ENCODE measurements around the gene PDLIM4.

Gene PDLIM4

DNA sequence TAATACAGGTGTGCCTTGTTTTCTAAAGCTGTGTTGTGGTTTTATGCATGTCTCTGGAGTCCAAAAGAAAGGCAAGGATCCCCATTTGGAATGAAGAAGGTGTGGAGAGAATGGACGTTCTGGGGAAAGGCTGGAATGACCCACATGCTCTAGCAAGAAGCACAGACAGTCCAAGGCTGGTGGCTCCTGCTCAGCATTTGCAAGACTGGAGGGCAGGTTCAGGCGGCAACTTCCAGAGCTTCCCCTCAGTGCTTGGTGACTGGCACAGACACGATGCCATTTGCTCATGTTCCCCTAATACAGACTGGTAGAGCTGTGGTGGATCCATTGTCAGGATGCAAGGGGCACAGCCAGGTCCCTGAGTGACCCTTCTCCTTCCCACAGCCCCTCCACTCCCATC lies 44.9 kb downstream of the PDLIM4 start:
- Histone ChIP-seq H3K4me3 (ENCODE audit: low read depth, low read length) (no peak overlapping the region), H2AFZ (no peak overlapping the region), H3K4me1 (no peaks in the 10 kb centered on the region), H3K36me3 (ENCODE audit: control insufficient read depth, insufficient read depth, low read length) (no peaks in the 10 kb centered on the region), H3K4me2 (ENCODE audit: low read length) (no peak overlapping the region), H3K27ac (no peak overlapping the region), H3K79me2 (no peaks in the 10 kb centered on the region), H3K27me3 (ENCODE audit: control insufficient read depth, insufficient read depth, low read length) (no peaks in the 10 kb centered on the region), H3K9me3 (ENCODE audit: control insufficient read depth, low read length) (no peaks in the 10 kb centered on the region), H3K9ac (no peak overlapping the region)
- TF ChIP-seq, protein P1, sequence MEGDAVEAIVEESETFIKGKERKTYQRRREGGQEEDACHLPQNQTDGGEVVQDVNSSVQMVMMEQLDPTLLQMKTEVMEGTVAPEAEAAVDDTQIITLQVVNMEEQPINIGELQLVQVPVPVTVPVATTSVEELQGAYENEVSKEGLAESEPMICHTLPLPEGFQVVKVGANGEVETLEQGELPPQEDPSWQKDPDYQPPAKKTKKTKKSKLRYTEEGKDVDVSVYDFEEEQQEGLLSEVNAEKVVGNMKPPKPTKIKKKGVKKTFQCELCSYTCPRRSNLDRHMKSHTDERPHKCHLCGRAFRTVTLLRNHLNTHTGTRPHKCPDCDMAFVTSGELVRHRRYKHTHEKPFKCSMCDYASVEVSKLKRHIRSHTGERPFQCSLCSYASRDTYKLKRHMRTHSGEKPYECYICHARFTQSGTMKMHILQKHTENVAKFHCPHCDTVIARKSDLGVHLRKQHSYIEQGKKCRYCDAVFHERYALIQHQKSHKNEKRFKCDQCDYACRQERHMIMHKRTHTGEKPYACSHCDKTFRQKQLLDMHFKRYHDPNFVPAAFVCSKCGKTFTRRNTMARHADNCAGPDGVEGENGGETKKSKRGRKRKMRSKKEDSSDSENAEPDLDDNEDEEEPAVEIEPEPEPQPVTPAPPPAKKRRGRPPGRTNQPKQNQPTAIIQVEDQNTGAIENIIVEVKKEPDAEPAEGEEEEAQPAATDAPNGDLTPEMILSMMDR (IDR thresholded peaks at IDR 0.05), result no peak

DNA sequence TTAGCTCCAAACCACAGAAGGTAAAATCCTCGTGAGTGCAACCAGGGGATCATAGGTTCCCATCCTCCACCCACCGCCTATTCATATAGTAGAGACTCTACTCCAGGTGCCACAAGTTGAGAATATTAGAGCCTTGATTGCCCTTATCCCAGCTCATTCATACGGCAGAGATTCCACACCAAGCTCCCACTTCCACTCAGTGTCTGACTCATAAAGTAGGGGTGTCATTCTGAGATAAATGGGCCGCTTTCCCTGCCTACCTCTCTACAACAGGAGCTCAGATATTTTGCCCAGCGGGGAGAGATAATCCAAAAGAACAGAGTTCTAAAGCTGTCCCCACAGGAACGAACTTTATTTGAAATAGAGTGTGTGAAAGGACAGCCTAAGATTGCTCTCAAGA lies 46.1 kb downstream of the PDLIM4 start:
- Histone ChIP-seq H2AFZ (no peak overlapping the region), H3K36me3 (ENCODE audit: control insufficient read depth, insufficient read depth, low read length) (no peaks in the 10 kb centered on the region), H3K4me2 (ENCODE audit: low read length) (no peak overlapping the region), H3K27ac (no peak overlapping the region), H3K4me1 (no peaks in the 10 kb centered on the region), H3K4me3 (ENCODE audit: low read depth, low read length) (no peak overlapping the region), H3K9ac (no peak overlapping the region), H3K27me3 (ENCODE audit: control insufficient read depth, insufficient read depth, low read length) (no peaks in the 10 kb centered on the region), H3K79me2 (no peaks in the 10 kb centered on the region), H3K9me3 (ENCODE audit: control insufficient read depth, low read length) (no peaks in the 10 kb centered on the region)
- TF ChIP-seq, protein P1 (IDR thresholded peaks at IDR 0.05), result no peak

DNA sequence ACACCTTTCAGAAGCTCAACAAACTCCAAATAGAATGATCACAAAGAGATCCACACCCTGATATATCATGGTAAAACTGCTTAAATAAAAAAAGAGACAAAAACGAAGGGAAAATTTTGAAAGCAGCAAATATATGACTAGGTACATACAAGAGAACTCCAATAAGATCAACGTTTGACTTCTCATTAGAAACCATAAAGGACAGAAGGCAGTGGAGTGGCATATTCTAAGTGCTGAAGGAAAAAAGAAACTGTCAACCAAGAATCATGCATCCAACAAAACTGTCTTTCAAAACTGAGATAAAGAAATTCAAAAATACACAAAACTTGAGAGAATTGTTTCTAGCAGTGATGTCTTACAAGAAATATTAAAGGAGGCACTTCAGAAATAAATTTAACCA lies 47.9 kb downstream of the PDLIM4 start:
- Histone ChIP-seq H3K27me3 (ENCODE audit: control insufficient read depth, insufficient read depth, low read length) (no peaks in the 10 kb centered on the region), H2AFZ (no peak overlapping the region), H3K79me2 (no peaks in the 10 kb centered on the region), H3K4me1 (peaks cover 3% of the 10 kb centered on the region), H3K4me2 (ENCODE audit: low read length) (no peak overlapping the region), H3K9ac (no peak overlapping the region), H3K27ac (no peak overlapping the region), H3K4me3 (ENCODE audit: low read depth, low read length) (no peak overlapping the region), H3K9me3 (ENCODE audit: control insufficient read depth, low read length) (no peaks in the 10 kb centered on the region), H3K36me3 (ENCODE audit: control insufficient read depth, insufficient read depth, low read length) (no peaks in the 10 kb centered on the region)
- TF ChIP-seq, protein P1 (IDR thresholded peaks at IDR 0.05), result no peak

DNA sequence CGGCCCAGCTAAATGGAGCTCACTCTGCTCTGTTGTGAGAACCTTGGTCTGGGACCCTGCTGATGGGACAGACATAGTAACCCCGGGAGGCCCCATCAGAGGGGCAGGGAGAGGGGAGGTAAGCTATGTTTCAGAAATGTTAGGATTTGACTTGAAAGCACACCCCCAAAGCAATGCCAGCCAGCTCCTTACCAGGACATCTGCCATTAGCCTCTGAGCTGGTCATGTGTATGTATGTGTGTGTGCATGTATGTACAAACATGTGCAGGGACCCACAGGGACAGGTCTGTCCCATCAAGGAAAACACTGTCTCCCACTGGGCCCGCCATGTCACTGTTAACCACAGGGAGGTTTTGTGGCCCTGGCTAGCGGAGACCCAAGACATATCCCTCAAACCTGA lies 51.2 kb downstream of the PDLIM4 start:
- no peaks in the 10 kb centered on the region for H3K79me2 ChIP-seq
- no peak overlapping the region for H3K4me2 ChIP-seq (ENCODE audit: low read length)
- TF ChIP-seq, protein P1 (IDR thresholded peaks at IDR 0.05), result no peak
- no peaks in the 10 kb centered on the region for H3K27me3 ChIP-seq (ENCODE audit: control insufficient read depth, insufficient read depth, low read length)
- H3K9me3 ChIP-seq (ENCODE audit: control insufficient read depth, low read length), result no peaks in the 10 kb centered on the region
- no peak overlapping the region for H3K4me3 ChIP-seq (ENCODE audit: low read depth, low read length)
- H3K9ac ChIP-seq, result no peak overlapping the region
- peaks cover 3% of the 10 kb centered on the region for H3K4me1 ChIP-seq
- H3K27ac ChIP-seq, result no peak overlapping the region
- no peak overlapping the region for H2AFZ ChIP-seq
- H3K36me3 ChIP-seq (ENCODE audit: control insufficient read depth, insufficient read depth, low read length), result no peaks in the 10 kb centered on the region

DNA sequence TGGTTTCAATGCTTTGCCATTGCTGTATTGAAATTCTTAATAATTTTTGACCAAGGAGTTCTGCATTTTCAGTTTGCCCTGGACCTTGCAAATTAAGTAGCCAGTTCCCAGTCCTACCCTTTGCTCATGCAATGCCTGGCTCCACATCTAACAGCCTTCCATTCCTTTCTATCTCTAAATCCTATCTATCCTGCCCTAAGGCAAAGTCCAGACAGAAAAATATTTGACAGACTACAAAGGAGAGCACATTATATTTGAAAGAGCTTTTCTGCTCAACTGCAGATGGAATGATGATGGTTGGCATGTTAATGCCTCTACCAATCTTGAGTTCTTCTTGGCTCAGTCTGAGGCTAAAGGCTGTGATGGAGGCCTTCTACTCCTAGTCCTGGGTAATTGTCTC lies 52.2 kb downstream of the PDLIM4 start:
- Histone ChIP-seq H3K9me3 (ENCODE audit: control insufficient read depth, low read length) (no peaks in the 10 kb centered on the region), H3K27me3 (ENCODE audit: control insufficient read depth, insufficient read depth, low read length) (no peaks in the 10 kb centered on the region), H3K4me1 (peaks cover 3% of the 10 kb centered on the region), H3K79me2 (no peaks in the 10 kb centered on the region), H2AFZ (no peak overlapping the region), H3K36me3 (ENCODE audit: control insufficient read depth, insufficient read depth, low read length) (no peaks in the 10 kb centered on the region), H3K4me2 (ENCODE audit: low read length) (no peak overlapping the region), H3K4me3 (ENCODE audit: low read depth, low read length) (no peak overlapping the region), H3K27ac (no peak overlapping the region), H3K9ac (no peak overlapping the region)
- TF ChIP-seq, protein P1 (IDR thresholded peaks at IDR 0.05), result no peak

Measured in parathyroid adenoma (tissue), 2 donors.